Ovary (tissue), 3 donors: Measurements from ENCODE around the gene ANTXR2.

Source experiments
- EP300 ChIP-seq: sonication (generic); formaldehyde crosslinking; IDR thresholded peaks from one replicate; pipeline ENCODE4 v1.6.1; 2017; ENCODE audit warnings: antibody characterized with exemption
- POLR2A ChIP-seq: fragments of 450-650 bp; IDR thresholded peaks from one replicate; pipeline ENCODE4 v1.6.1; 2017; ENCODE audit warnings: antibody characterized with exemption, mild to moderate bottlenecking, moderate library complexity
- TF ChIP-seq, protein P1 (sequence below), 3 donors: fragments of 450-650 bp in 2 of 3; fragments of 200-600 bp in 1 of 3; IDR thresholded peaks; one replicate each; pipeline versions ENCODE4 v1.5.1 to v1.8.0; 2016 to 2022; ENCODE audit warnings: antibody characterized with exemption in 3 of 3, mild to moderate bottlenecking in 1 of 3
- donor health status: DM: no; HTN: no; CAD: no.

DNA sequence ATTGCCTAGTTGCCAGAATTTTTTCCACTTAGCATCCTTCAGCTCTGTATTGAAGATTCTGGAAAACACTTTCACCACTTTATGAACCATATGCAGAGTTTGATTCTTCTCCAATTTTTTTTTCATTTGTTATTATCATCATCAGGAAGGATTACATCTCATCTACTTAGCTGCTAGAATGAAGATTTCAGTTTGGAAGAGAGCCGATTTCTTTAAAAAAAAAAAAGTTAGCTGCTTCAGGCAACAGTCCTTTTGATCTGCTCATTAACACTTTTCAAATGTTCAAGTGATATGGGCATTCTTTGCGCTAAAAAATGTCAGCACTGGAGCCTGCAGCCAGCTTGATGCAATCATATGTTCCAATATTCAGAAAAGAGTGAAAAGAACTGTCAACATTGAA is 76.2 kb downstream of the ANTXR2 start:
- TF ChIP-seq POLR2A: no peak
- TF ChIP-seq, protein P1, sequence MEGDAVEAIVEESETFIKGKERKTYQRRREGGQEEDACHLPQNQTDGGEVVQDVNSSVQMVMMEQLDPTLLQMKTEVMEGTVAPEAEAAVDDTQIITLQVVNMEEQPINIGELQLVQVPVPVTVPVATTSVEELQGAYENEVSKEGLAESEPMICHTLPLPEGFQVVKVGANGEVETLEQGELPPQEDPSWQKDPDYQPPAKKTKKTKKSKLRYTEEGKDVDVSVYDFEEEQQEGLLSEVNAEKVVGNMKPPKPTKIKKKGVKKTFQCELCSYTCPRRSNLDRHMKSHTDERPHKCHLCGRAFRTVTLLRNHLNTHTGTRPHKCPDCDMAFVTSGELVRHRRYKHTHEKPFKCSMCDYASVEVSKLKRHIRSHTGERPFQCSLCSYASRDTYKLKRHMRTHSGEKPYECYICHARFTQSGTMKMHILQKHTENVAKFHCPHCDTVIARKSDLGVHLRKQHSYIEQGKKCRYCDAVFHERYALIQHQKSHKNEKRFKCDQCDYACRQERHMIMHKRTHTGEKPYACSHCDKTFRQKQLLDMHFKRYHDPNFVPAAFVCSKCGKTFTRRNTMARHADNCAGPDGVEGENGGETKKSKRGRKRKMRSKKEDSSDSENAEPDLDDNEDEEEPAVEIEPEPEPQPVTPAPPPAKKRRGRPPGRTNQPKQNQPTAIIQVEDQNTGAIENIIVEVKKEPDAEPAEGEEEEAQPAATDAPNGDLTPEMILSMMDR (IDR thresholded peaks at IDR 0.05): no peak
- no peak for TF ChIP-seq EP300
